Activated naive CD4-positive, alpha-beta T cell treated with anti-CD3 and anti-CD28 coated beads, Interleukin-2, amount 50 U/mL, for 72 hours (primary cell): ENCODE results near the gene ZNF804B. TPM values are rescaled to one million over a fixed set of nuclear protein-coding genes. Genes with fewer than 3 reads are reported as not detected.

Experiments
- ATAC-seq, 2 donors: fragments of 150-1000 bp; cut with Tn5 transposase; 2 replicates each; pipeline ENCODE4 v1.10.0; 2021; ENCODE audit warnings: mild to moderate bottlenecking in 2 of 2, moderate library complexity in 2 of 2
- DNase-seq, 2 donors: peaks; one replicate each; pipeline ENCODE4 v3.0.0; 2021 to 2022; ENCODE audit warnings: low spot score in 2 of 2
- H3K27ac Mint-ChIP-seq, 2 donors: one replicate each; pipeline ENCODE4 v1.8.0; 2022; ENCODE audit warnings: mild to moderate bottlenecking in 2 of 2, mixed read lengths in 2 of 2
- H3K36me3 Mint-ChIP-seq, 2 donors: one replicate each; pipeline ENCODE4 v1.8.0; 2022; ENCODE audit warnings: mixed read lengths in 2 of 2
- H3K9me3 Mint-ChIP-seq, 2 donors: one replicate each; pipeline ENCODE4 v1.8.0; 2022; ENCODE audit warnings: mixed read lengths in 2 of 2
- total RNA-seq, 2 donors: library from RNA; stranded (reverse); gene quantifications; one replicate each; pipeline ENCODE4 v1.2.3, GENCODE V29; 2022

ZNF804B gene
- total RNA-seq, 2 donors from 2014 or later: not detected

DNA sequence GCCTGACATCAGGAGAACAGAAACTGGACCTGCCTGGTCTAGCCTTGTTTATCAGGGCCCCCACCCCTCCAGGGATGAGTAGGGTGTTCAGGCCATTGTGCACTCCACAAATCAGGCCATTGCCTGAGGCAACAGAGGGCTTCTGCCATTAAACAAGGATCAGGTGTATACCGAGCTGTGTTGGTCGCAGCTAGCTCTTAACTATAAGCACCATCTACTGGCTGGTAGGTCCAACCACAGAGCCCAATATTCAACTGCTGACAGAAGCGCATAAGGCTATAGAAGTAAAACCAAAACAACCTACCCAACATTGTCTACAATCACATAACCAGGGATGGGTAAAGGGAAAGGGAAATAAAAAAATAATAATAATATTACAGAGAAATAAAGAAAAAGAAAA, 487.7 kb downstream of the ZNF804B start:
- DNase-seq: no peak
- H3K27ac Mint-ChIP-seq: no peak overlapping the region
- ATAC-seq: no peak
- peaks cover 0 to 5% of the 10 kb centered on the region in 2 donors for H3K36me3 Mint-ChIP-seq
- H3K9me3 Mint-ChIP-seq: peaks cover 10 to 11% of the 10 kb centered on the region in 2 donors

DNA sequence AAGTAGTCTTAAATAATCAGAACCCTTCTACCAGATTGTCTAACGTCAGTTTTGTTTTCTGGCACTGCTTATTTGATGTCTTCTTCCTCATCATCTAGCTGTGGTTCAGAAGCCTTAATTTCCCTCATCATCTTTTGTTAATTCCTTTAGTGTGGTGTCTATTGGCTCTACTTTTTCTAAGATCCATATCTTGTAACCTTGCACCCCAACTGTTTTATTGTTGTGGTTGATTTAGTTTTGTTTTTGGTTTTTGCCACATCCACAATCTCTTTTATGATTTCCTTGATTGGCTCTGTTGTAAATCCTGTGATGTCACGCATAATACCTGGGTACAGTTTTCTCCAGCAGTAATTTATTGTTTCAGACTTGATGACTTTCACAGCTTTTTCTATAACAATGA, 499.6 kb downstream of the ZNF804B start:
- DNase-seq: no peak
- no peak overlapping the region for H3K27ac Mint-ChIP-seq
- H3K9me3 Mint-ChIP-seq: no peaks in the 10 kb centered on the region
- no peak for ATAC-seq
- no peaks in the 10 kb centered on the region for H3K36me3 Mint-ChIP-seq

DNA sequence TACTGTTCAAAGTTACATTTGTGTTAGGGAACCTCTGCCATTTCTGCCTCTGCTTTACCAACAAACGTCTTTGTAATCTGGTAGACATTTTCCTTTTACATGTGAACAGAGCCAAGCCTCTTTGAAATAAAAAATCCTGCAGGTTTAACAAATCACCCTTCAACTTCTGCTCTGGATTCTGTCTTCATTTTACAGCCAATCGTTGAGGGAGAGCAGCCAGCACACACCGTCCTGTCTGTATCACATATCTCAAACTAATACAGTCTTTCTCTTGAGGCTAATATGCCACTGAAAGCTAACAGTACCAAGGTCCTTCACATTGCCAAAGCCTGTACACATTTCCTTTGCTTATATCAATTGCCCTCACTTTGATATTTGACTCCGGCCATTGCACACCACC, 504.6 kb downstream of the ZNF804B start:
- H3K9me3 Mint-ChIP-seq: no peaks in the 10 kb centered on the region
- H3K36me3 Mint-ChIP-seq: no peaks in the 10 kb centered on the region
- H3K27ac Mint-ChIP-seq: no peak overlapping the region
- no peak for DNase-seq
- ATAC-seq: no peak

DNA sequence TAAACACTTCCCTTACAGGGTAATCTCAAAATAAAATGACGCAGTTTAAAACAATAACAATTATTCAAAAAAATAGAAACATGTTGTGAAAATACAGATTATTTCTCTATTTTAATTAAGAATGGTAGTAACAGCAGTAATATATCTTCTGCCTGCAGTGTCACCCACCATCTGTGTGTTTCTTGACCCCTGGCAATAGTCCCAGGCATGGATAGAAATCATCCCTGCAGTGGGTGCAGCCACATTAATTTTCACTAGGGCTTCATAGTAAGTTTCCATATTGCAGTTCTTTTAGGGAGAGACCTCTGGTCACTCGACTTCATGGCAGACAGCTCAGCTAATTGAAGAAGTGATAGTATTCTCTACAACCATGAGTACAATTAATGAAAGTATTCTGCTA, 506.1 kb downstream of the ZNF804B start:
- no peak for DNase-seq
- Mint-ChIP-seq H3K9me3 (no peaks in the 10 kb centered on the region), H3K27ac (no peak overlapping the region), H3K36me3 (no peaks in the 10 kb centered on the region)
- no peak for ATAC-seq

DNA sequence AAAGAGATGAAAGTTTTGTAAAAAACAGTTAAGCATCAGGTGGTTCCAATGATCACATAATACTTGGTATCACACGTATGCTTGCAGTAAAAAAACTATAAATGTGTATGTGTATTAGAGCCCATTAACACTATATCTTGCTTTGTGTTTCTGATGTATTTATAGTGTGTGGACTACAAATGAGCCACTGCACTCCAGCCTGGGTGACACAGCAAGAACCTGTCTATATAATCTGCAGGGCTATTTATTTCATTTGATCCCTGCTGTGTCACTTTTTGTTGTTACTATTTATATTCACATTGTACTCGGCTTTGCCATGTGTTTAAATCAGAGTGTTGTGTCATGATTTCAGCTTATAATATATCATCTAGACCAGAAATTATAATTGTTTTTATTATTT, 523.8 kb downstream of the ZNF804B start:
- Mint-ChIP-seq H3K36me3 (no peaks in the 10 kb centered on the region), H3K27ac (no peak overlapping the region), H3K9me3 (no peaks in the 10 kb centered on the region)
- DNase-seq (no peak), ATAC-seq (no peak)

- DNase-seq: no peak
- H3K9me3 Mint-ChIP-seq: no peaks in the 10 kb centered on the region
- H3K27ac Mint-ChIP-seq: no peak overlapping the region
- H3K36me3 Mint-ChIP-seq: no peaks in the 10 kb centered on the region
- no peak for ATAC-seq
These were observed 549.0 kb downstream of the ZNF804B start for GRCh38 chr7:89308535-89308934.

GRCh38 chr7:89311886-89312285, 552.4 kb downstream of the ZNF804B start:
- H3K36me3 Mint-ChIP-seq: no peaks in the 10 kb centered on the region
- no peak overlapping the region for H3K27ac Mint-ChIP-seq
- H3K9me3 Mint-ChIP-seq: peaks cover 0 to 4% of the 10 kb centered on the region in 2 donors
- DNase-seq: no peak
- ATAC-seq: no peak

GRCh38 chr7:89312551-89312950, 553.1 kb downstream of the ZNF804B start:
- no peaks in the 10 kb centered on the region for H3K36me3 Mint-ChIP-seq
- DNase-seq (no peak), ATAC-seq (no peak)
- H3K27ac Mint-ChIP-seq: no peak overlapping the region
- peaks cover 0 to 4% of the 10 kb centered on the region in 2 donors for H3K9me3 Mint-ChIP-seq

- DNase-seq (no peak), ATAC-seq (no peak)
- H3K36me3 Mint-ChIP-seq: no peaks in the 10 kb centered on the region
- H3K9me3 Mint-ChIP-seq: peaks cover 0 to 4% of the 10 kb centered on the region in 2 donors
- H3K27ac Mint-ChIP-seq: no peak overlapping the region
These were observed 557.2 kb downstream of the ZNF804B start for GRCh38 chr7:89316584-89317251.

GRCh38 chr7:89332026-89332425, 572.5 kb downstream of the ZNF804B start:
- Mint-ChIP-seq H3K27ac (no peak overlapping the region), H3K36me3 (no peaks in the 10 kb centered on the region), H3K9me3 (no peaks in the 10 kb centered on the region)
- DNase-seq (no peak), ATAC-seq (no peak)

DNA sequence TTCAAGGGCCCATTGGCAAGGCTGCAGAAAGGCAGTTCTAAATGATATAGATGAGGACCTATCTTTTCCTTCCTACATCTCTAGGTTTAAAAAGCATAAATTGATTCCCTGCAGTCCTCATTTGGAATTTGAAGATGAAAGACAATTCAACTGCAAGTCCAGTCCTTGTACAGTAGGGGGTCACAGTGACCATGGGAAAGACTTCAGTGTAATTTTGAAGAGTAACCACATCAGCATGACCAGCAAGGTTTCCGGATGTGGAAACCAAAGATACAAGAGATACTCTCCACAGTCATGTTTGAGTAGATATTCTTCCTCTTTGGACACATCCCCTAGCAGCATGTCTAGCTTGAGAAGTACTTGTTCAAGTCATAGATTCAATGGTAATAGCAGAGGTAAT, 575.3 kb downstream of the ZNF804B start:
- ATAC-seq: no peak
- Mint-ChIP-seq H3K27ac (no peak overlapping the region), H3K36me3 (no peaks in the 10 kb centered on the region), H3K9me3 (no peaks in the 10 kb centered on the region)
- DNase-seq: no peak

DNA sequence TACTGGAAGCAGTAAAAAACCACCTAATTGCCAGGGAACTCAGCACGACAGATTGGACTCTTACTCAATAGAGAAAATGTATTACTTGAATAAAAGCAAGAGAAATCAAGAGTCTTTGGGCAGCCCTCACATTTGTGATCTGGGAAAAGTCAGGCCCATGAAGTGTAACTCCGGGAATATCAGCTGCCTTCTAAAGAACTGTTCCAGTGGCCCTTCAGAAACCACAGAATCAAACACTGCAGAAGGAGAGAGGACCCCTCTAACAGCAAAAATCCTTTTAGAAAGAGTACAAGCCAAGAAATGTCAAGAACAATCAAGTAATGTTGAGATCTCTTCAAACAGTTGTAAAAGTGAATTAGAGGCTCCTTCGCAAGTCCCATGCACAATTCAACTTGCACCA, 576.0 kb downstream of the ZNF804B start:
- Mint-ChIP-seq H3K9me3 (no peaks in the 10 kb centered on the region), H3K27ac (no peak overlapping the region), H3K36me3 (no peaks in the 10 kb centered on the region)
- no peak for DNase-seq
- ATAC-seq: no peak

GRCh38 chr7:89336121-89336520, 576.6 kb downstream of the ZNF804B start:
- Mint-ChIP-seq H3K27ac (no peak overlapping the region), H3K9me3 (no peaks in the 10 kb centered on the region), H3K36me3 (no peaks in the 10 kb centered on the region)
- ATAC-seq (no peak), DNase-seq (no peak)

DNA sequence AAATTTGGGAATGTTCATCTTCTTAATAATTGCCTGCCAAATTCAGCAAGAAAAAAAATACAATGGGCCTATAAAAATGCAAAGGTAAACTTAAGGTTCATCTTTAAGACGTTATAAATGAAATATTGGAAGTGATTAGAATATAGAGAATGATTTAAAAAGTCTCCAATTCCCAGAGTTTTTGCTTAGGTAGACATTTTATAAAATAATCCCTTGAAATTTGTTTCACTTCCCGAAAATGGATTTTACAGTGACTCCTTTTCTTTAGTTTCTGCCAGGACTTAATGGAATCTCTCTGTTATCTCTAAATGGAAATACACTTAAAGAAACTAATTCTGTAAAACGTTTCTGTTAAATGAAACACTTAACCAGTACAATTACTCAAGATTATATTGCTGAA, 580.2 kb downstream of the ZNF804B start:
- DNase-seq (no peak), ATAC-seq (no peak)
- Mint-ChIP-seq H3K9me3 (no peaks in the 10 kb centered on the region), H3K36me3 (no peaks in the 10 kb centered on the region), H3K27ac (no peak overlapping the region)

GRCh38 chr7:89357121-89357520, 597.6 kb downstream of the ZNF804B start:
- Mint-ChIP-seq H3K27ac (no peak overlapping the region), H3K36me3 (peaks cover 0 to 7% of the 10 kb centered on the region in 2 donors)
- DNase-seq: no peak

GRCh38 chr7:89377219-89377618, 617.7 kb downstream of the ZNF804B start:
- ATAC-seq: no peak
- no peak for DNase-seq
- Mint-ChIP-seq H3K36me3 (no peaks in the 10 kb centered on the region), H3K27ac (no peak overlapping the region), H3K9me3 (peaks cover 0 to 5% of the 10 kb centered on the region in 2 donors)

More at GRCh38 chr7:89357121-89357520, 597.6 kb downstream of the ZNF804B start:
- no peaks in the 10 kb centered on the region for H3K9me3 Mint-ChIP-seq
- ATAC-seq: no peak

DNA sequence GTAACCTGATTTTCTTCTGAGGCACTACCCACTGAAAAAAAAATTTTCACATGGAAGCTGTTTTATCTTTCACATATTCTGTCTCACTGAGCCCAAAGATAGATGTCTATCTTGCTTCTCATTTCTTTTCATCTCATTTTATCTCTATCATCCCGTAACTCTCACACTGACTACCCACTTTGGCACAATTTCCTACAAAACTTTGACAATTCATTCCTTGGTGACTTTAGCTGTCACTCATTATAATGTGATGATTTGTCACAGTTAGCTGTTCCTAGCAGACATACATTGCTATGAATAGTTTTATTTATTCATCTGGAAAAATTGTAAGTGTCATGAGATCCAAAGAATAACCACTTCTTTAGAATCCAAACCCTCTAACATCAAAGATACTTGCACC, 625.9 kb downstream of the ZNF804B start:
- Mint-ChIP-seq H3K36me3 (no peaks in the 10 kb centered on the region), H3K9me3 (peaks cover 12% of the 10 kb centered on the region in 2 donors), H3K27ac (no peak overlapping the region)
- DNase-seq (no peak), ATAC-seq (no peak)
